ENCODE results near the gene TCF4.

TCF4 gene

GRCh38 chr18:55588111-55588869 lies at the start of gene TCF4:
Gene TCF4, minus strand, starts transcription at chr18:55588192. Its CDS starts 1,076 bp downstream, at chr18:55587116.
- H3K9me3 Mint-ChIP-seq = no peaks in the 10 kb centered on the region
- H3K36me3 Mint-ChIP-seq = no peaks in the 10 kb centered on the region
- peak within 1 kb of the TSS; percentile 9 for H3K27ac Mint-ChIP-seq
- peak within 1 kb of the TSS; percentile 83 for H3K4me3 Mint-ChIP-seq
- H3K4me1 Mint-ChIP-seq = peaks cover 29% of the 10 kb centered on the region
- H3K27me3 Mint-ChIP-seq = peaks cover 45% of the 10 kb centered on the region

- Mint-ChIP-seq H3K9me3 (peaks cover 19% of the 10 kb centered on the region), H3K27ac (no peak overlapping the region), H3K4me3 (no peak overlapping the region), H3K36me3 (peaks cover 2% of the 10 kb centered on the region), H3K4me1 (no peaks in the 10 kb centered on the region), H3K27me3 (peaks cover 1% of the 10 kb centered on the region)
These were observed 49.2 kb upstream of the TCF4 start for GRCh38 chr18:55637204-55637603.

- no peak overlapping the region for H3K4me3 Mint-ChIP-seq
- H3K4me1 Mint-ChIP-seq = no peaks in the 10 kb centered on the region
- H3K27ac Mint-ChIP-seq = no peak overlapping the region
- peaks cover 1% of the 10 kb centered on the region for H3K27me3 Mint-ChIP-seq
- peaks cover 2% of the 10 kb centered on the region for H3K36me3 Mint-ChIP-seq
- H3K9me3 Mint-ChIP-seq = peaks cover 6% of the 10 kb centered on the region
These were observed 47.4 kb upstream of the TCF4 start for GRCh38 chr18:55635439-55635838.

- H3K4me1 Mint-ChIP-seq = no peaks in the 10 kb centered on the region
- peaks cover 1% of the 10 kb centered on the region for H3K27me3 Mint-ChIP-seq
- no peak overlapping the region for H3K27ac Mint-ChIP-seq
- no peak overlapping the region for H3K4me3 Mint-ChIP-seq
- H3K36me3 Mint-ChIP-seq = peaks cover 2% of the 10 kb centered on the region
- peaks cover 6% of the 10 kb centered on the region for H3K9me3 Mint-ChIP-seq
These were observed 46.6 kb upstream of the TCF4 start for GRCh38 chr18:55634545-55634944.

- Mint-ChIP-seq H3K27ac (no peak overlapping the region), H3K27me3 (peaks cover 1% of the 10 kb centered on the region), H3K9me3 (peaks cover 6% of the 10 kb centered on the region), H3K36me3 (peaks cover 2% of the 10 kb centered on the region), H3K4me1 (no peaks in the 10 kb centered on the region), H3K4me3 (no peak overlapping the region)
These were observed 45.0 kb upstream of the TCF4 start for GRCh38 chr18:55633032-55633431.

- H3K27ac Mint-ChIP-seq = no peak overlapping the region
- H3K4me3 Mint-ChIP-seq = no peak overlapping the region
- H3K9me3 Mint-ChIP-seq = no peaks in the 10 kb centered on the region
- peaks cover 2% of the 10 kb centered on the region for H3K36me3 Mint-ChIP-seq
- H3K4me1 Mint-ChIP-seq = no peaks in the 10 kb centered on the region
- no peaks in the 10 kb centered on the region for H3K27me3 Mint-ChIP-seq
These were observed 41.1 kb upstream of the TCF4 start for GRCh38 chr18:55629133-55629532.

GRCh38 chr18:55627007-55627406 lies 39.0 kb upstream of the TCF4 start:
- H3K4me3 Mint-ChIP-seq = no peak overlapping the region
- no peaks in the 10 kb centered on the region for H3K4me1 Mint-ChIP-seq
- H3K27me3 Mint-ChIP-seq = no peaks in the 10 kb centered on the region
- H3K9me3 Mint-ChIP-seq = no peaks in the 10 kb centered on the region
- H3K36me3 Mint-ChIP-seq = no peaks in the 10 kb centered on the region
- H3K27ac Mint-ChIP-seq = no peak overlapping the region

GRCh38 chr18:55625901-55626300 lies 37.9 kb upstream of the TCF4 start:
- H3K36me3 Mint-ChIP-seq = no peaks in the 10 kb centered on the region
- H3K4me3 Mint-ChIP-seq = no peak overlapping the region
- H3K27ac Mint-ChIP-seq = no peak overlapping the region
- no peaks in the 10 kb centered on the region for H3K27me3 Mint-ChIP-seq
- no peaks in the 10 kb centered on the region for H3K9me3 Mint-ChIP-seq
- H3K4me1 Mint-ChIP-seq = no peaks in the 10 kb centered on the region

GRCh38 chr18:55623626-55624025 lies 35.6 kb upstream of the TCF4 start:
- H3K36me3 Mint-ChIP-seq = no peaks in the 10 kb centered on the region

GRCh38 chr18:55610506-55610905 lies 22.5 kb upstream of the TCF4 start:
- Mint-ChIP-seq H3K36me3 (no peaks in the 10 kb centered on the region), H3K27me3 (no peaks in the 10 kb centered on the region), H3K27ac (no peak overlapping the region)

More at GRCh38 chr18:55623626-55624025, 35.6 kb upstream of the TCF4 start:
- Mint-ChIP-seq H3K27ac (no peak overlapping the region), H3K4me3 (no peak overlapping the region), H3K4me1 (no peaks in the 10 kb centered on the region), H3K27me3 (no peaks in the 10 kb centered on the region), H3K9me3 (peaks cover 6% of the 10 kb centered on the region)

GRCh38 chr18:55609160-55609825 lies 21.3 kb upstream of the TCF4 start:
- Mint-ChIP-seq H3K27me3 (no peaks in the 10 kb centered on the region), H3K9me3 (peaks cover 5% of the 10 kb centered on the region), H3K4me3 (no peak overlapping the region), H3K36me3 (no peaks in the 10 kb centered on the region), H3K4me1 (no peaks in the 10 kb centered on the region), H3K27ac (no peak overlapping the region)

More at GRCh38 chr18:55610506-55610905, 22.5 kb upstream of the TCF4 start:
- Mint-ChIP-seq H3K9me3 (peaks cover 8% of the 10 kb centered on the region), H3K4me1 (no peaks in the 10 kb centered on the region), H3K4me3 (no peak overlapping the region)

- Mint-ChIP-seq H3K4me1 (no peaks in the 10 kb centered on the region), H3K9me3 (peaks cover 5% of the 10 kb centered on the region), H3K36me3 (no peaks in the 10 kb centered on the region), H3K27ac (no peak overlapping the region), H3K27me3 (no peaks in the 10 kb centered on the region), H3K4me3 (no peak overlapping the region)
These were observed 20.5 kb upstream of the TCF4 start for GRCh38 chr18:55608497-55608896.

GRCh38 chr18:55607773-55608172 lies 19.8 kb upstream of the TCF4 start:
- Mint-ChIP-seq H3K36me3 (no peaks in the 10 kb centered on the region), H3K4me1 (no peaks in the 10 kb centered on the region), H3K9me3 (no peaks in the 10 kb centered on the region), H3K27me3 (no peaks in the 10 kb centered on the region), H3K27ac (no peak overlapping the region), H3K4me3 (no peak overlapping the region)

- no peak overlapping the region for H3K27ac Mint-ChIP-seq
- H3K4me1 Mint-ChIP-seq = no peaks in the 10 kb centered on the region
These were observed 17.8 kb upstream of the TCF4 start for GRCh38 chr18:55605733-55606338.

GRCh38 chr18:55603775-55604174 lies 15.8 kb upstream of the TCF4 start:
- no peaks in the 10 kb centered on the region for H3K9me3 Mint-ChIP-seq
- H3K36me3 Mint-ChIP-seq = no peaks in the 10 kb centered on the region
- no peak overlapping the region for H3K27ac Mint-ChIP-seq
- H3K27me3 Mint-ChIP-seq = no peaks in the 10 kb centered on the region
- H3K4me3 Mint-ChIP-seq = no peak overlapping the region
- H3K4me1 Mint-ChIP-seq = no peaks in the 10 kb centered on the region

More at GRCh38 chr18:55605733-55606338, 17.8 kb upstream of the TCF4 start:
- no peak overlapping the region for H3K4me3 Mint-ChIP-seq
- H3K36me3 Mint-ChIP-seq = no peaks in the 10 kb centered on the region
- no peaks in the 10 kb centered on the region for H3K27me3 Mint-ChIP-seq
- H3K9me3 Mint-ChIP-seq = no peaks in the 10 kb centered on the region

GRCh38 chr18:55593888-55594287 lies 5.9 kb upstream of the TCF4 start:
- no peak overlapping the region for H3K27ac Mint-ChIP-seq
- peaks cover 6% of the 10 kb centered on the region for H3K4me1 Mint-ChIP-seq
- H3K9me3 Mint-ChIP-seq = no peaks in the 10 kb centered on the region
- peaks cover 17% of the 10 kb centered on the region for H3K27me3 Mint-ChIP-seq
- no peak overlapping the region for H3K4me3 Mint-ChIP-seq
- no peaks in the 10 kb centered on the region for H3K36me3 Mint-ChIP-seq

Measured in activated naive CD4-positive, alpha-beta T cell treated with anti-CD3 and anti-CD28 coated beads, Interleukin-2, amount 50 U/mL, for 24 hours (primary cell).